GM18517 (cell line): ENCODE results near the gene COMMD7.
A peak's percentile ranks its signal among the peaks of the same experiment; 100 is the strongest.

Experiments
- ATAC-seq: cut with Tn5 transposase; IDR thresholded peaks from one replicate; pipeline ENCODE4 v1.9.1; 2021; ENCODE audit warnings: mild to moderate bottlenecking, moderate library complexity; ENCODE audit not compliant: unreplicated experiment

The COMMD7 gene

DNA sequence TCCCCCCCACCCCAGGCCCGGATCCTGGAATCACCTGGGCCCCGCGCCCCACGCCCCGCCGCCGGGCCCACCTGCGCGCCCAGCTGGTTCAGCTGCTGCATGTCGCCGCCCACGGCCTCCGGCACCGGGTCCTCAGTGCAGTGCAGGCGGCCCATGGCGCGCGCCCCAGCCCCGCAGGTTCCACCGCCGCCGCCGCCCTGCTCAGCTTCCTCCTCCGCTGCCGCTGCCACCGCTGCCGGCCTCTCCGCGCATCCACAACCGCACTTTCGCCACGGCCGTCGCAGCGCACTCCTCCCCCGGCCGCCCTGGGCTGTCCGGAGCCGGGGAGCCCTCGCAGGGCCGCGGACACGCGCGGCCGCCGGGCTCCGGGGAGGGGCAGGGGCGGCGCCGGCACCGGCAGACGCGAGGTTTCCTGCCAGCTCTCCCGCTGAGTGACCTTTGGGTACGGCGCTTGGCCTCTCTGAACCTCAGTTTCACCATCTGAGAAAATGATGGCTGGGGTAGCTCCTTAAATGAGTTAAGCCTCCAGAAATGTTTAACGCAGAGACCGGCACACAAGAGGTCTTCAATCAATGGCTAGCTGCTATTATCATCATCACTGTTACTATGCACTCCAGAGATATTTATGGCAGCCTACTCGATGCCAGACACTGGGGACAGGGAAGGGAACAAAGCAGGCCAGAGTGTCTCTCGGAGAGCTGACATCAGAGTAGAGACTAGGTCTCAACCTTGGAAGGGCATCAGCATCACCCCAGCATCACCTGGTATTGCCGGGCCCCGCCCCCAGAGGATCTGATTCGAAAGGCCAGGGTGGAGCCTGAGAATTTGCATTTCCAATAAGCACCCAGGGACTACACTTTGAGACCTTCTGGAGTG is at the start of gene COMMD7:
Gene COMMD7, minus strand, starts transcription at position 231 of the 876 bp plus-strand sequence. Its CDS starts 76 bp downstream, at position 155.
- no peak for ATAC-seq

DNA sequence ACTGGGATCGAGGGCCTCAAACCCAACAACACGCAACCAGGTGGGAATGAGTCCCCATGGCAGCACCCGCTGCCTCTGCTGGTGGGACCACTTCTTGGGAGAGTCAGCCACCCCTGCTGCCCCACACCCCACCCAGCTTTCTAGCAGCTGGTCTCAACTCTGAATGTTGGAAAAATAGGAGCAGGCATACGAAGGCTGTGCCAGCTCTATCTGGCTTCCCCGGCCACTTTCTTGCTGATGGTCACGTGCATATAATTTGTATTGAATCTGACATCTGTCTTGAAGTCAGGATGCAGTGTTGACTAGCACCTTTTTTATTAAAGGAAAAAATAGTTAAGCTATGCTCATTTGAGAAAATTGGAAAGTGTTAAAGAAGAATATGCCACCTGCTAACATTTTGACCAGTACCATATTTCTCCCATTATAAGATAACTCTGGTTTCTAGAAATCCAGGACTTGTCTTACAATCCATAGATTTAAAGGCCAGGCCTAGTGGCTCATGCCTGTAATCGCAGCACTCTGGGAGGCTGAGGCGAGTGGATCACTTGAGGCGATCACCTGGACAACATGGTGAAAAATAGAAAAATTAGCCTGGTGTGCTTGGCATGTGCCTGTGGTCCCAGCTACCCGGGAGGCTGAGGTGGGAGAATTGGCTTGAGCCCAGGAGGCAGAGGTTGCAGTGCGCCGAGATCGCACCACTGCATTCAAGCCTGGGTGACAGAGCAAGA is 49.6 kb upstream of the COMMD7 start:
- ATAC-seq, result no peak

DNA sequence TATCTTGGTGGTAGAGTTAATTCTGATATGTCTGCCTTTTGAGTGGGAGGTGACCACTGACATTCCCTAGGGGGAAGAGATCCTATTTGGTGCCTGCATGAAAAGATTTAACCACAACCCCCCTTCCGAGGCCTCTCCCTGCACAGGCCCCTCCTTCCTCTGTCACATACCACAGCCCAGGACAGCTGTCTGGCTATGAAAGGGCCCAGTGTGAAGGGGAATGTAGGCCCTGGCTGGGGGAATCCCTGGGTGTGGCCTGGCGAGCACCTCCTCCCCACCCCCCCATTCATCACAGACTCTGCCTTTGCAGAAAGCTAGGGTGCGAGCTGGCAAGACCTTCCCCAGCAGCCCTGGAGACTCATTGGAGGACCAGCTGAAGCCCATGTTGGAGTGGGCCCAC is 49.0 kb upstream of the COMMD7 start:
- peak; percentile 47 for ATAC-seq

DNA sequence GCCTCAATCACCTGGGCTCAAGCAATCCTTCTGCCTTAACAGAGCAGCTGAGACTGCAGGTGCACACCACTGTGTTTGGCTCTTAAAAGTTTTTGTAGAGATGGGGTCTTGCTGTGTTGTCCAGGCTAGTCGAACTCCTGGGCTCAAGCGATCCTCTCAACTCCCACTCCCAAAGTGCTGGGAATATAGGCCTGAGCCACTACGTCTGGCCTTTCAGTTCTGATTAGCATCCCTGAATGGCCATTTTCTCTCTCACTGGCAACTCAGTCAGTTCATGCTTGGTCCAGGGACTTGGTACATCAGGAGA is 47.4 kb upstream of the COMMD7 start:
- no peak for ATAC-seq

DNA sequence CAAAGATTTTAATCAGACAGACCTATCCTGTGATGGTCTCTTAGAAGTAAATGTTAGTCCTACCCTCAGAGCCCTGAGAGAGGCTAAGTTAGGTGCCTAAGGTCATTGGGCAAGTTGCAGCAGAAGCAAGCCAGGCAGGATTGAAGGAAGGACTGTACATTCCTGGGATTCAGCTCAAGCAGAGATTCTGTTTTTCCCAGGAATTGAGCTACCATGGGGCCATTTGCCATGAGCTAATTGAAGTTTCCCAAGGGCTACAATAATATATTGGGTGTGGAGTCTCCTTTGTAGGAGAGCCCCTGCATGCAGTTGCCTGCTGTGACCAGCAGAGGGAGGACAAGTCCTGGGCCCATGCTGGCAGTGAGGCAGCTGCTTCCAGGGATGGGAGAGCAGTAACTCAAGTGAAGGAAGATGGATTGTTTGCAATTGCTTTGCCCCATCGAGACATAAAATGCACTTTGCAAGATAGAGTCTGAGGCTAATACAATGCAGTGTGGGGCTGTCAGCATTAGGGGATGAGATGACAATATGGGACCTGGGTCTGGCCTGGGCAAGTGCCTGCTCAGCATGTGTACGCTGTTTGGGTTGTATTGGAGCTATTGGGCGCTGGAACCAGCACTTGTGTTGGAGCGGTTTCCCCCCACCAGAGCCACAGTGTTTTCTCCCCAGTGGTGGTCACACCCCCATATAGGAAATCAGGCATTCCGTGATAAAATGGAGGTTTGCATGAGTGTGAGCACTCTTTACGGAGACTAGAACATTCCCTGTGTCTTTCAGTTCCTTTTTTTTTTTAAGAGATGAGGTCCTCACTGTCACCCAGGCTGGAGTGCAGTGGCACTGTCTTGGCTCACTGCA is 46.9 kb upstream of the COMMD7 start:
- ATAC-seq, result no peak

DNA sequence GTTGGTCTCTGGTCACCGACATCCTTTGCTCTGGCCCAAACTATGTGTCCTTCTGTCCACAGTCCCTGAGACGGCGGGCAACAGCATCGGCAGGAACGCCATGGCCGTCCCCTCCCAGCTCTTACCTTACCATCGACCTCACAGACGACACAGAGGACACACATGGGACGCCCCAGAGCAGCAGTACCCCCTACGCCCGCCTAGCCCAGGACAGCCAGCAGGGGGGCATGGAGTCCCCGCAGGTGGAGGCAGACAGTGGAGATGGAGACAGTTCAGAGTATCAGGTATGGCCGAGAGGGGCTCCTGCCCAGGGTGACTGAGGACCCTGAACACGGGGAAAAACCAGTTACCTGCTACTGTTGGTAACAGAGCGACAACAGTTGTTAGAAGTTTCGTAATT is 43.9 kb upstream of the COMMD7 start:
- ATAC-seq, result no peak

DNA sequence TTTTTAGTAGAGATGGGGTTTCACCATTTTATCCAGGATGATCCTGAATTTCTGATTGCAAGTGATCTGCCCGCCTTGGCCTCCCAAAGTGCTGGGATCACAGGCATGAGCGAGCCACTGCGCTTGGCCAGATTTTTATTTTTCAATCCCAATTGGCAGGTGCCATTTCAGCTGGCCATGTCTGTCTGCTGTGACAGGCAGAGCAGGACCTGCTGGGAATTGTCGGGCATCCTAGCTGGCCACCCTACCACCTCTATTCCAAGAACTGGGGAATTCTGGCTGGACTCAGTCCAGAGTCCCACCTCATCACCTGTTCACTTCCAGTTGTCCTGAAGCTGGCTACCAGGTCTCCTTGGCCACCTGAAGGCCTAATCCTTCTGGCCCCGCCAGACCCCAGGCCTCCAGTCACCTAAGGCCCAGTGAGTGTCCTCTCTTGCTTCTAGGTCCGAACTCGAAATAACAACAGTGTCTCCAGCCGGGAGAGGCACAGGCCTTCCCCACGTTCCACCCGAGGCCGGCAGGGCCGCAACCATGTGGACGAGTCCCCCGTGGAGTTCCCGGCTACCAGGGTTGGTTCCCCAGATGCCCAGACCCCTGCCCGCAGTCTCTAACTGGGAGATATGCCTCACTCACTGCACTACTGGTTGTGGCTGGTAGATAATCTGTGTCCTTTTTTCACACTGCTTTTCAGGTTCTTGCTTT is 42.9 kb upstream of the COMMD7 start:
- no peak for ATAC-seq

DNA sequence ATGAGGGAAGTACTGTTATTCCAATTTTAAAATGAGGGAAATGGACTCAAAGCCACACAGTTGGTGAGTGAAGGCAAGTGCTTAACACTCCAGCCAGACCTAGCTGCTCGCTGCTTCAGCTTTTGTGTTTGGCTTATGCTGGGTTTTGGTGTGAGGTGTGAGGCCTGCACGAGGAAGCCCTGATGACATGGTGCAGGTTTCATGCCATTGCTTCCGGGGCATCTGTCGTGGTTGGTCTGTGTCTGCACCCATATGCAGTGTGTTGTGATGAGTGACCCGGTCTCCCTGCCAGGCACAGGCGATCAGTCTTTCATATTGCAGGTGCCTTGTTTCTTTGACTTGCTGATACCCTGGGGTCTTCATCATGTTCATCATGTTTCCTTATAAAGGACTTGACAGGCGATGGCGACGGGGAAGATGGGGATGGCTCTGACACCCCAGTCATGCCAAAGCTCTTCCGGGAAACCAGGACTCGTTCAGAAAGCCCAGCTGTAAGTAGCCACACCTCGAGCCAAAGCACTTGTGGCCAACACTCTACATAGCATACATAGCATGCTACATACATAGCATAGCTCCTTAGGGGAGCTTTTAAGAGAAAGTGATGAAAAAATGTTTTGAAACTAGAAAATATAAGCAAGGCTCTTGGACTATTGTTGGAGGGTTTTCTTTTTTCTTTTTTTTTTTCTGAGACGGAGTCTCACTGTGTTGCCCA is 41.3 kb upstream of the COMMD7 start:
- ATAC-seq, result no peak

DNA sequence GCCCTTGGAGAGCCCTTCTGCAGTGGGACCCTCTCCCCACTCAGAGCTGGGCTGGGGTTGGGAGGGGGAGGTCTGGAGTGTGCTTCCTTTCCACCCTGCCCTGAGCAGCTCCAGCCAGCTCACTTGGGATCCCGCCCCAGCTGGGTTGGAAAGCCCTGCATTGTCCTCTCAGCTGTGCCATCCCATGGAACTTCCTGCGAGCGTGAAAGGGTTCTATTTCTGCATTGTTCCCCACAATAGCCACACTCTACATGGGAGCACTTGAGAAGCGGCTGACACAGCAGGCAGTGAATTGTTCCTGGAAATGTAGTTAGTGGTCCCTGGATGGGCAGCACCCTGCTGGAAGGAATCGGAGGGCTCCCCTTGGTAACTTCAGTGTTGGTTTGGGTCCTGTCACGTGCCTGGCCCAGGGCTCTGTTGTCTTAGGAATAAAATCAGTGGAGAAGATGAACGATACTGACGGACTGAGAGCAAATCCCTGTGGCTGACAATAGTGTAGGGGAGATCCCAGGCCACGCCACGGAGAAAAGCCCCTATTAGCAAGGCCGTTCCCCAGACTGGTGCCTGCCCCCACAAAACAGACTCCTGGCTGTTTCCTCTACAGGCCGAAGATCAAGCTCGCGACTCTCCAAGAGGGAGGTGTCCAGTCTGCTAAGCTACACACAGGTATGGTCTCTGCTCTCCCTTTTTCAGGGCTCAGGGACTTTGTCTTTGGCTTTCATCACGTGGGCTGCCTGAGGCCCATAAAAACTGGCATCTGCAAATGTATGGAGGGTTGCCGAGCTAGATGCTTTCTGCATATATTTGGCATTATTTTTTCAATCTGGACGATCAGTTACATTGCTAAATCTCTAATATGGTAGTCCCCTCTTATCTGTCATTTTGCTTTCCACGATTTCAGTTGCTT is 37.7 kb upstream of the COMMD7 start:
- no peak for ATAC-seq

DNA sequence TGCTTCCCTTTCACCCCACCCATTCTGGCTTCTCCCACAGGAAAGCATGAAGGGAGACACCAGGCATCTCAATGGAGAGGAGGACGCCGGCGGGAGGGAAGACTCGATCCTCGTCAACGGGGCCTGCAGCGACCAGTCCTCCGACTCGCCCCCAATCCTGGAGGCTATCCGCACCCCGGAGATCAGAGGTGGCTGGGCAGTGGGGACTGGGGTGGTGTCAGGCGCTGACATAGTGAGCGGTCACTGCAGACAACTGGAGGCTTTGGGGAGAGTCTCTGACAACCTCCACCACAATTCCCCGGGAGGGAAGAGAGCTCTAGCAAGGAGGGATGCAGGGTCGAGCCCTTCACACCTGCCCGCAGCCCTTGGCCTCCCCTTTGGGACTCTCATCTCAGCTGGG is 37.0 kb upstream of the COMMD7 start:
- no peak for ATAC-seq

DNA sequence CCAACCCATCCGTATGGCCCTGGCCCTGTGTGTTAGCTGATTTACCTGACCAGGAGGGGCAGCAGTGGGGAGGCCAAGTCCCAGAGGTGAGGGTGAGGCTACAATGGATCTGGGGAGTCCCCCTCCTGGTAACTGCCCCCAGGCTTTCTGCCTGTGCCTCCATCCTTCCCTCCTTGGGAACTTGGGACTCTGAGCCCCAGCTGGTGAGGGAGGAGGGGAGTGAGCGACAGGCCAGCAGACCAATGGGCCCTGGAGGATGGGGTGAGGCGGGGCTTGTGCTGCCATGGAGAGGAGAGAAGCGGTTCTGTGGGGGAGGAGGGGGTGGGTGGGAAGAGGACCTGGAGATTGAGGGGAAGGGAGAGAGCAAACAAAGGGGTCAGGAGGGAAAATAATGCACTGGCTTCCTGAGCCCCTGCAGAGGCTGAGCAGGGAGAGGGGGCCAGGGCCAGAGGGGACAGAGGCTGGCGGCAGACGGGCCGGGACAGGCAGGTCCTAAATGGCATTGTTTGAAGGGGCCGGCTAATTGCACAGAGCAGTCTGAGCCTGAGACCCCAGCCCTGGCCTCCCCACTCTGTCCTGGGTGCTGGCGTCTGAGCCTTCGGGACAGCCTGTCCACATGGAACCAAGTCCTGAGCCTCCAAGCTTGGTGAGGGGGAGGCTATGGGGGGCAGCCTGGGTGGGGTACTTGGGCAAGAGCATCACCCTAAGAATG is 36.4 kb upstream of the COMMD7 start:
- ATAC-seq, result no peak

DNA sequence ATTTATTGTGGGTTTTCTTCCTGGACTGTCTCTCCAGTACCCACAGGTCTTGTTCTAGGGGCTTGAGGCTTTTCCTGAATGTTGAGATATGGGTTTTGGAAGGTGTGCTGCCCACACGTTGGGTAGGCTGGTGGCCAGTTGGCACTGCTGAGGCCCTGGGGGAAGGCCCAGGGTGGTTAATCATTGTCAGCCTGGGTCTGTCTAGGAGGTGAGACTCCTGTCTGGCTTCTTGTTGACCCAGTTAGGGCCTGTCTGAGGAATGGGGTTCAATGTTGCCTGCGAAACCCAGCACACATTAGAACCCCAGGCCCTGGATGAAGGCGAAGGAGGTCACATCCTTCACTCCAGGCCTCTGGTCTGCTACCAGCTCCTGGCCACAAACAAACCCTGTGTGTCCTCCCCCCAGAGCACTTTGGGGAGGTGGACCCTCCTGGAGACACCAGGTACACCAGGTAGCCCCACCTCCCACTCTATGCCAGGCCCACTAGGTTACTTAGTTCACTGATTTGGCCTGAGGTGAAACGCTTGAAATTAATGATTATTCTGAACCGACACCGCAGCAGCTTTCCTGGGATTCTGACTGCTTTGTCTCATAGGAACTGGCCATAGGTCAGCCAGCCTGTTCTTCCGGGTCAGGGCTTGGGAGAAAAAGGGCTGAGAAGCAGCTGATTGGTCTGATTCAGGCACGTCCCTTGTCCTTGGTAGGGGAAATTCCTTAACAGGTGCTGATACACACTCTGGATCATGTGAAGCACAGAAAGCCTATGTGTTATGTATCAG is 34.1 kb upstream of the COMMD7 start:
- ATAC-seq, result no peak

DNA sequence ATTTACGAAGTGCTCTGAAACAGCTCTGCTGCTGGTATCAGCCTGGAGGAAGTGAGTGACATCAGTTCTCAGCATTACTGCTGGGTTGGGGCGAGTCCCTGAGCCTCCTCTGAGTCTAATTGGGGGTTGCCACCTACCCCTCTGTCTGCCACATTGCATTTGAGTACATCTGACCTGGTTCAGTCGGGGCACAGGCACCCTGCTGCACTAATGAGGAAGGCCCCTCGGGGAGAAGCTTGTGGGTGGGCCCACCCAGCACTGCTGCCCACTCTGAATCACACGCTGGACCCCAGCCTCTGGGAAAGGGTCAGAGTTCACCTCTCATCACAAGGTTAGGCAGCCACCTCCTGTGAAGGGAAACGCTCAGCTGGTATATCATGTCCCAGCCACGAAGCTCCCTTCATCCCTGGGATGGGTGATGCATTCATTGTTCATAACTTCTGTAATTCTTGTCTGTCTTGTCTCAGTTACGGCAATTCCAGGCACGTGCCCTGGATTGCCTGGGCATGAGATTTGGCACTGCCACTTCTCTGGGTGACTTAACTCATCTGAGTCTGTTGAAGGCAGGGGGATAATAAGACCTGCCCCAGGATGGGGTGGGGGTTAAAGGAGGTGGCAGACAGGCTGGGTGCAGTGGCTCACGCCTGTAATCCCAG is 32.2 kb upstream of the COMMD7 start:
- ATAC-seq, result no peak

DNA sequence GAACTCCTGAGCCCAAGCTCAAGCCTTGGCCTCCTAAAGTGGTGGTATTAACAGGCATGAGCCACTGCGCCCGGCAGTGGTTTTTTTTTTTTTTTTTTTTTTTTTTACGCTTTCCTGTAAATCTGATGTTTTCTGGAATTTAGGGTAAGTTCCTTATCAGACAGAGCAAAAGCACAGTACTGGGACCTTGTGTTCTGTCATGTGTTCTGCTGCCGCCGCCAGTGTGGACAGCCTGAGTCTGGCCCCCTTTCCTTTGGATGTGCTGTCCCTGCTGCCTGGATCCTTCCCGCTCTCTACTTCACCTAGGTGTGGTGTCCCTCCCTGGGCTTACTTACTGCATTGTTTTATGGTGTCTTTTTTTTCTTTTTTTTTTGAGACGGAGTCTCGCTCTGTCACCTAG is 30.6 kb upstream of the COMMD7 start:
- ATAC-seq, result no peak

DNA sequence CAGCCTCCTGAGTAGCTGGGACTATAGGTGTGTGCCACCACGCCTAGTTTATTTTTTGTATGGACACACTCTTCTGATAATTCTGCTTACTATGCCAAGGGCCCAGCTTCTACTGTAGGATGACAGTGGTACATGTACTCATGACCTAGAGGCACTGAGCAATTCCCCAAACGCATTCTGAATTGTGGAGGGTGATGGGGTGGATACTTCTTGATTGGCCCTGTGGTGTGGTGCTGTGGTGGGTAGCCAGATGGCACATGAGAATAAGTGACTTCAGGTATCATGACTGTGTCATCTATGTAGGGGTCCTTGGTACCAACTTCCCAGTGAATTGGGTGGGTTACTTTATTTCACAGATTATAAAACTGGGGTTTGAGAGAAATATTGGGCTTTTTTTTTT is 30.0 kb upstream of the COMMD7 start:
- ATAC-seq, result no peak

DNA sequence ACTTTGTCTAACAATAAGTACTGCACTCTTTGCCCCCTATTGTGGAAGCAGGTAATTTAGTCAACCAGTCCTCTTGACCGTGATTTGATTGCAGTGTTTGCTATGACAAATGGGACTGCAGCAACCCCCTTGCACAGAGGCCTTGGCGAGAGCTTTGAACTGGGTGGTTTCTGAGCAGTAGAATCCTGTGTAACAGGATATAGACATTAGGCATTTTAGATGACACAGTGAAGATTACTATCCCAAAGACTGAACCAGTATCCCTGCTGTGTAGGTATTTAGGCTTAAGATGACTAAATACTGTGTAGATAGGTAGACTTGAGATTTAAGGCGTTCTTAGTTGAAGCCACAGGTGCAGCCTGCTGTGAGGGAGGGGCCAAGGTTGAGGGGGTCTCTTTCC is 28.8 kb upstream of the COMMD7 start:
- no peak for ATAC-seq

DNA sequence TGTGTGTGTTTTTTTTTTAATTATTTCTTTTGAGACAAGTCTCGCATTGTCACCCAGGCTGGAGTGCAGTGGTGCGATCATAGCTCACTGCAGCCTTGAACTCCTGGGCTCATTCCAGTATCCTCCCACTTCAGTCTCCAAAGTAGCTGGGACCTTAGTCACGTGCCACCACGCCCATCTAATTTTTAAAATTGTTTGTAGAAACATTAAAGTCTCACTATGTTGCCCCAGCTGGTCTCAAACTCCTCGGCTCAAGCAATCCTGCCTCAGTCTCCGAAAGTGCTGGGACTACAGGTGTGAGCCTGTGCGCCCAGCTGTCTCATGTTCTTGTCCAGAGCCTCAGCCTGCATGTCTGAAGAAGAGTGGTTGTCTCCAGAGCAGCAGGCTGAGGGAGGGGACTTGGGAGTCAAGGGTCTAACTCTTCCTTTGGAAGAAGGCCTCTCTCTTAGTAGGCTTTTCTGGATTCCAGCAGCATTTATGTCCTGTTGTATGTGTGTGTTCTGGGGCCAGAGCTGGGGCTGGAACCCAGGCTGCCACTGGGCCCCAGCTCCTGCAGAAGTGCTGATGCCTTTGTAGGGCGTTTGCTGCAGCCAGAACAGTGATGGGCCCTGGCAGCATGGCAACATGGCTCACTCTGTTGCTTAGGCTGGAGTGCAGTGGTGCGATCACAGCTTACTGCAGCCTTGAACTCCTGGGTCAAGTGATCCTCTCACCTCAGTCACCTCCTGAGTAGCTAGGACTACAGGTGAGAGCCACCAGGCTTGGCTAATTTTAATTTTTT is 24.3 kb upstream of the COMMD7 start:
- ATAC-seq, result no peak
